Neural cell (in vitro differentiated cells): ENCODE measurements around the gene GUCD1. TPM values are rescaled to one million over a fixed set of nuclear protein-coding genes. Genes with fewer than 3 reads are reported as not detected.

Experiments
- H2AFZ ChIP-seq: fragments of 200-600, 300-800 bp; sonication (generic), shearing (Covaris generic); 2 replicates; pipeline ENCODE4 v1.6.0; 2014; ENCODE audit warnings: low read depth, mild to moderate bottlenecking, antibody characterized with exemption, low read length, moderate library complexity
- H3F3A ChIP-seq: fragments of 200-600 bp; shearing (Covaris generic); 2 replicates; pipeline ENCODE4 v1.6.1; 2016; ENCODE audit warnings: mild to moderate bottlenecking, moderate library complexity, mixed read lengths, antibody characterized with exemption, low read length; ENCODE audit not compliant: insufficient read depth, poor library complexity, severe bottlenecking
- H3K27ac ChIP-seq: fragments of 200-600, 300-800 bp; sonication (generic), shearing (Covaris generic); 2 replicates; pipeline ENCODE4 v1.5.1; 2014; ENCODE audit warnings: mild to moderate bottlenecking, low read length, moderate library complexity
- H3K27me3 ChIP-seq: fragments of 300-800, 200-600 bp; sonication (generic), shearing (Covaris generic); 2 replicates; pipeline ENCODE4 v1.6.0; 2014; ENCODE audit warnings: mild to moderate bottlenecking, low read depth, low read length, moderate library complexity; ENCODE audit not compliant: insufficient read depth
- H3K36me3 ChIP-seq: fragments of 300-800, 200-600 bp; sonication (generic), shearing (Covaris generic); 2 replicates; pipeline ENCODE4 v1.5.1; 2014; ENCODE audit warnings: mild to moderate bottlenecking, antibody characterized with exemption, low read length, moderate library complexity; ENCODE audit not compliant: insufficient read depth
- H3K4me2 ChIP-seq: fragments of 300-800, 200-600 bp; sonication (generic), shearing (Covaris generic); 2 replicates; pipeline ENCODE4 v1.6.0; 2014; ENCODE audit warnings: mild to moderate bottlenecking, low read length
- H3K4me3 ChIP-seq: fragments of 300-800, 200-600 bp; sonication (generic), shearing (Covaris generic); 2 replicates; pipeline ENCODE4 v1.5.1; 2014; ENCODE audit warnings: mild to moderate bottlenecking, low read length, moderate library complexity
- H3K79me2 ChIP-seq: fragments of 200-600 bp; shearing (Covaris generic); replicated peaks from 2 replicates; pipeline ENCODE4 v1.6.0; 2014; ENCODE audit warnings: mild to moderate bottlenecking, low read length, moderate library complexity; ENCODE audit not compliant: insufficient read depth
- H3K9ac ChIP-seq: fragments of 300-800, 200-600 bp; sonication (generic), shearing (Covaris generic); 2 replicates; pipeline ENCODE4 v1.6.1; 2016; ENCODE audit warnings: mild to moderate bottlenecking, low read length, mixed read lengths
- H3K9me2 ChIP-seq: fragments of 200-600 bp; shearing (Covaris generic); 2 replicates; pipeline ENCODE4 v1.6.1; 2016; ENCODE audit warnings: mild to moderate bottlenecking, low read length, mixed read lengths; ENCODE audit not compliant: insufficient read depth
- H3K9me3 ChIP-seq: fragments of 200-600, 300-800 bp; sonication (generic), shearing (Covaris generic); 2 replicates; pipeline ENCODE4 v1.6.1; 2016; ENCODE audit warnings: mild to moderate bottlenecking, mixed run types, low read length, moderate library complexity, mixed read lengths
- H4K20me1 ChIP-seq: fragments of 200-600 bp; shearing (Covaris generic); 2 replicates; pipeline ENCODE4 v1.6.1; 2016; ENCODE audit warnings: mild to moderate bottlenecking, mixed run types; ENCODE audit not compliant: insufficient read depth
- EP300 ChIP-seq: fragments of 450-650 bp; conservative IDR thresholded peaks from 2 replicates; pipeline ENCODE4 v1.6.1; 2014; ENCODE audit warnings: antibody characterized with exemption, mild to moderate bottlenecking, moderate library complexity; ENCODE audit not compliant: poor library complexity, severe bottlenecking
- EZH2 ChIP-seq: fragments of 200-600, 300-800 bp; shearing (Covaris generic), sonication (generic); IDR thresholded peaks from 2 replicates; pipeline ENCODE4 v1.6.1; 2014; ENCODE audit warnings: antibody characterized with exemption, low read length, borderline replicate concordance, mild to moderate bottlenecking; ENCODE audit not compliant: insufficient read depth, poor library complexity, severe bottlenecking
- MXI1 ChIP-seq: fragments of 450-650 bp; conservative IDR thresholded peaks from 2 replicates; pipeline ENCODE4 v1.6.1; 2014; ENCODE audit warnings: antibody characterized with exemption, mild to moderate bottlenecking; ENCODE audit not compliant: poor library complexity, severe bottlenecking
- POLR2AphosphoS5 ChIP-seq: IDR thresholded peaks from 2 replicates; pipeline ENCODE4 v1.6.1; 2012
- RAD21 ChIP-seq: fragments of 450-650 bp; conservative IDR thresholded peaks from 2 replicates; pipeline ENCODE4 v1.6.1; 2014; ENCODE audit warnings: antibody characterized with exemption, mild to moderate bottlenecking, moderate library complexity
- SMC3 ChIP-seq: fragments of 450-650 bp; conservative IDR thresholded peaks from 2 replicates; pipeline ENCODE4 v1.6.1; 2014; ENCODE audit warnings: antibody characterized with exemption, mild to moderate bottlenecking, moderate library complexity; ENCODE audit not compliant: poor library complexity
- TAF1 ChIP-seq: IDR thresholded peaks from 2 replicates; pipeline ENCODE4 v1.6.1; 2012; ENCODE audit warnings: low read depth
- polyA plus RNA-seq: library from polyadenylated mRNA; depleted of rRNA; stranded (reverse); fragments of >200 nt; gene quantifications from 2 replicates; pipeline ENCODE4 v1.2.3, GENCODE V29; 2014
- TF ChIP-seq, protein P1 (sequence below): fragments of 450-650 bp; IDR thresholded peaks from 2 replicates; pipeline ENCODE4 v1.5.1; 2014; ENCODE audit warnings: antibody characterized with exemption, mild to moderate bottlenecking, moderate library complexity; ENCODE audit not compliant: poor library complexity, severe bottlenecking
- TF ChIP-seq, protein P2 (sequence below): IDR thresholded peaks from 2 replicates; pipeline ENCODE4 v1.6.1; 2012; ENCODE audit warnings: borderline replicate concordance

Gene GUCD1
- polyA plus RNA-seq, 1 donor from 2014 or later = 32.6 TPM

DNA sequence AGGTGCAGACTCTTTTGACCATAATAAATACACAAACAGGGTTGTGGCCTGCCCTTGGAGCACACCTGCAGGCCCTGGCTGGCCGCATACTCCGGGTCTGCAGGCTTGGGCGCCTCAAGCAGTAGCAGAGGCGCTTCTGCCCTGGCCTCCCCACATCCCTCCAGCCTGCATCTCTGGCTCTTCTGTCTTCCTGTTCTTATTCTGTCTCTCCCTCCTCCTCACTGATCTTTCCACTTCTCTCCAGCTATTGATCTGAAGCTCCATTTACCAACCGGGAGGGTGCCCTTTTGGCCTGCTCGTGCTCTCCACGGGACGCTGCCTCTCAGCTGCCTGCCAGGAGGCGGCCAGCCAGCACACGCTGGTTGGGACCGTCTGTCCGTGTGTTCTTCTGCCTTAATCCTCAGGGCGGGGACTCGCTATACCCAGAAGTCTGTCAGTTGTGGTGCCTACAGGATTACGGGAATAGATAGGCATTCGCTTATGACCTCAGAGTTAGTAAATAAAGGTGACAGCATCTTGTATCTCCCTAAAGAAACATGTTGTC is 54.6 kb downstream of the GUCD1 start:
- Histone ChIP-seq H3K9ac (no peak overlapping the region), H3F3A (no peaks in the 10 kb centered on the region), H3K36me3 (no peaks in the 10 kb centered on the region), H3K4me3 (no peak overlapping the region), H3K27me3 (peaks cover 7% of the 10 kb centered on the region), H2AFZ (no peak overlapping the region), H3K79me2 (no peaks in the 10 kb centered on the region), H3K27ac (no peak overlapping the region), H4K20me1 (no peaks in the 10 kb centered on the region), H3K9me2 (no peaks in the 10 kb centered on the region), H3K9me3 (no peaks in the 10 kb centered on the region), H3K4me2 (no peak overlapping the region)
- TF ChIP-seq RAD21 (no peak), SMC3 (no peak), EZH2 (no peak), MXI1 (no peak), POLR2AphosphoS5 (no peak), EP300 (no peak), TAF1 (no peak)
- TF ChIP-seq, protein P1, sequence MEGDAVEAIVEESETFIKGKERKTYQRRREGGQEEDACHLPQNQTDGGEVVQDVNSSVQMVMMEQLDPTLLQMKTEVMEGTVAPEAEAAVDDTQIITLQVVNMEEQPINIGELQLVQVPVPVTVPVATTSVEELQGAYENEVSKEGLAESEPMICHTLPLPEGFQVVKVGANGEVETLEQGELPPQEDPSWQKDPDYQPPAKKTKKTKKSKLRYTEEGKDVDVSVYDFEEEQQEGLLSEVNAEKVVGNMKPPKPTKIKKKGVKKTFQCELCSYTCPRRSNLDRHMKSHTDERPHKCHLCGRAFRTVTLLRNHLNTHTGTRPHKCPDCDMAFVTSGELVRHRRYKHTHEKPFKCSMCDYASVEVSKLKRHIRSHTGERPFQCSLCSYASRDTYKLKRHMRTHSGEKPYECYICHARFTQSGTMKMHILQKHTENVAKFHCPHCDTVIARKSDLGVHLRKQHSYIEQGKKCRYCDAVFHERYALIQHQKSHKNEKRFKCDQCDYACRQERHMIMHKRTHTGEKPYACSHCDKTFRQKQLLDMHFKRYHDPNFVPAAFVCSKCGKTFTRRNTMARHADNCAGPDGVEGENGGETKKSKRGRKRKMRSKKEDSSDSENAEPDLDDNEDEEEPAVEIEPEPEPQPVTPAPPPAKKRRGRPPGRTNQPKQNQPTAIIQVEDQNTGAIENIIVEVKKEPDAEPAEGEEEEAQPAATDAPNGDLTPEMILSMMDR = no peak
- TF ChIP-seq, protein P2, sequence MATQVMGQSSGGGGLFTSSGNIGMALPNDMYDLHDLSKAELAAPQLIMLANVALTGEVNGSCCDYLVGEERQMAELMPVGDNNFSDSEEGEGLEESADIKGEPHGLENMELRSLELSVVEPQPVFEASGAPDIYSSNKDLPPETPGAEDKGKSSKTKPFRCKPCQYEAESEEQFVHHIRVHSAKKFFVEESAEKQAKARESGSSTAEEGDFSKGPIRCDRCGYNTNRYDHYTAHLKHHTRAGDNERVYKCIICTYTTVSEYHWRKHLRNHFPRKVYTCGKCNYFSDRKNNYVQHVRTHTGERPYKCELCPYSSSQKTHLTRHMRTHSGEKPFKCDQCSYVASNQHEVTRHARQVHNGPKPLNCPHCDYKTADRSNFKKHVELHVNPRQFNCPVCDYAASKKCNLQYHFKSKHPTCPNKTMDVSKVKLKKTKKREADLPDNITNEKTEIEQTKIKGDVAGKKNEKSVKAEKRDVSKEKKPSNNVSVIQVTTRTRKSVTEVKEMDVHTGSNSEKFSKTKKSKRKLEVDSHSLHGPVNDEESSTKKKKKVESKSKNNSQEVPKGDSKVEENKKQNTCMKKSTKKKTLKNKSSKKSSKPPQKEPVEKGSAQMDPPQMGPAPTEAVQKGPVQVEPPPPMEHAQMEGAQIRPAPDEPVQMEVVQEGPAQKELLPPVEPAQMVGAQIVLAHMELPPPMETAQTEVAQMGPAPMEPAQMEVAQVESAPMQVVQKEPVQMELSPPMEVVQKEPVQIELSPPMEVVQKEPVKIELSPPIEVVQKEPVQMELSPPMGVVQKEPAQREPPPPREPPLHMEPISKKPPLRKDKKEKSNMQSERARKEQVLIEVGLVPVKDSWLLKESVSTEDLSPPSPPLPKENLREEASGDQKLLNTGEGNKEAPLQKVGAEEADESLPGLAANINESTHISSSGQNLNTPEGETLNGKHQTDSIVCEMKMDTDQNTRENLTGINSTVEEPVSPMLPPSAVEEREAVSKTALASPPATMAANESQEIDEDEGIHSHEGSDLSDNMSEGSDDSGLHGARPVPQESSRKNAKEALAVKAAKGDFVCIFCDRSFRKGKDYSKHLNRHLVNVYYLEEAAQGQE = no peak

DNA sequence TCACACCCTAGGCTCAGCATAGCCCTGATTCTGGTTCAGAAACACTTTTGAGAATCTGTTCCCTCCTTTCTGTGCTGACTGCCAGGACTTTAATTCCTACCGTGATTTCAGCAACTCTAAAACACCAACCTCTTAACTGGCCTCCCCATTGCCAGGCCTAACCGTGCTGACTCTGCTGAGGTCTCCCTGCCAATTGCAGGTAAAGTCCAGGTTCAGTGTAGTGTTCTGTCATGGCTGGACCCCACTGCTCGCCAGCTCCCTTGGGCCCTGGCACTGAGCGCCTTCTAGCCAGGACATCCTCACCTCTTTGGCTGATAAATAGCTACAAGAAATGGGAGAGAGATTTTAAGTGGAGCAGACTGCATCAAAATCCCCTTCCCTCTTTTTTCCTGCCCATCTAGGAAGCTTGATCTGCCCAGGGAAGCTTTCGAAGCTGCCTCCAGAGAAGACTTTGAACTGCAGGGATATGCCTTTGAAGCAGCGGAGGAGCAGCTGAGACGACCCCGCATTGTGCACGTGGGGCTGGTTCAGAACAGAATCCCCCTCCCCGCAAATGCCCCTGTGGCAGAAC is 55.1 kb downstream of the GUCD1 start:
- Histone ChIP-seq H4K20me1 (no peaks in the 10 kb centered on the region), H3K4me2 (no peak overlapping the region), H3F3A (no peaks in the 10 kb centered on the region), H3K4me3 (no peak overlapping the region), H3K27me3 (peaks cover 13% of the 10 kb centered on the region), H3K79me2 (no peaks in the 10 kb centered on the region), H3K9me3 (no peaks in the 10 kb centered on the region), H3K36me3 (no peaks in the 10 kb centered on the region), H2AFZ (no peak overlapping the region), H3K27ac (no peak overlapping the region), H3K9me2 (no peaks in the 10 kb centered on the region), H3K9ac (no peak overlapping the region)
- TF ChIP-seq MXI1 (no peak), EP300 (no peak), RAD21 (no peak), POLR2AphosphoS5 (no peak), TAF1 (no peak), EZH2 (no peak), SMC3 (no peak)
- TF ChIP-seq, protein P1 = no peak
- TF ChIP-seq, protein P2 = no peak
